Measurements from ENCODE around the gene RPL7A.

The RPL7A gene

GRCh38 chr9:133348718-133349573 is 928 bp downstream of the RPL7A start:
- Histone ChIP-seq H3K9me3 (ENCODE audit: control insufficient read depth, insufficient read depth, low read length) (no peaks in the 10 kb centered on the region), H3K4me1 (ENCODE audit: insufficient read depth, low read length) (peaks cover 4% of the 10 kb centered on the region; the same call in 1 of the 2 replicates), H3K36me3 (ENCODE audit: insufficient read depth, low read length) (peaks cover 39% of the 10 kb centered on the region)

DNA sequence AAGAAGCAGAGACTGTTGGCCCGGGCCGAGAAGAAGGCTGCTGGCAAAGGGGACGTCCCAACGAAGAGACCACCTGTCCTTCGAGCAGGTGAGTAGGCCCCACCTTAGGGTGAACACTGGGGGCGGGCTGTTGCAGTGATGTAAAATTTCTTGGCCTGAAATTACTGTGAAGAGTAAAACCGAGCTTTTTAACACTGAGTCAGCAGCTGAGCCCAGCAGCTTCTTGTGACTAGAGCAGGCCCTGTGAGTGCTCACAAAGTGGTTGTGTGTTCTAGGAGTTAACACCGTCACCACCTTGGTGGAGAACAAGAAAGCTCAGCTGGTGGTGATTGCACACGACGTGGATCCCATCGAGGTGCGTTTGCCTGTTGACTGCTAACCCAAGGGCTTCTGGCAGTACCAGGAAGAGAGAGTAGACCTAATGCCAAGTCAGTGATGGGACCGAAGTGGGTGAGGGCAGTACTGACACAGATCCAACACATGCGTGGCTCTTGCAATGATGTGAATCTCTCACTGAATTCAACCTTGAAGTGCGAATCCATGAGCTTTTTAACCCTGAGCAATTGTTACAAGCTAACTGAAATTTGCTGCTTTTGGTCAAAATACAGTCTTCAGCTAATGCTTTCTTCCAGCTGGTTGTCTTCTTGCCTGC is 2.1 kb downstream of the RPL7A start:
- peaks cover 36% of the 10 kb centered on the region for H3K36me3 ChIP-seq (ENCODE audit: insufficient read depth, low read length)
- H3K9me3 ChIP-seq (ENCODE audit: control insufficient read depth, insufficient read depth, low read length) = no peaks in the 10 kb centered on the region
- no peak overlapping the region for H3K9ac ChIP-seq (ENCODE audit: low read depth, low read length)
- H3K4me1 ChIP-seq (ENCODE audit: insufficient read depth, low read length) = peaks cover 4% of the 10 kb centered on the region; the same call in 1 of the 2 replicates

More at GRCh38 chr9:133348718-133349573, 928 bp downstream of the RPL7A start:
- peak overlapping the region; percentile 100 for H3K9ac ChIP-seq (ENCODE audit: low read depth, low read length)

DNA sequence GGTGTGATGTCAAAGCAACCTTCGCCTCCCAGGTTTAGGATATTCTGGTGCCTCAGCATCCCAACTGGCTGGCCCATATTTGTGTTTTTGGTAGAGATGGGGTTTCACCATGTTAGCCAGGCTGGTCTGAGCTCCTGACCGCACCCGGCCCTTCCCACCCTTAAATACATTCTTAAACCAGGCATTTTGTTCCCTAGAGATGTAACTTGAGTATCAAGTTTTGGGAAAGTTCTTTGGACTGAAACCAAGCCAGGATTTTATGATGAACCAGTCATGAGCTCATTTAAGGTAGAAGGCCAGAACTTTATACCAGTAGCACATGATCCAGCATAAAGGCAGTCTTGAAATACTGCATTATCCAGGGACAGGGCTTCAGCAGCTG is 3.5 kb downstream of the RPL7A start:
- Histone ChIP-seq H3K9ac (ENCODE audit: low read depth, low read length) (no peak overlapping the region), H3K36me3 (ENCODE audit: insufficient read depth, low read length) (peaks cover 29% of the 10 kb centered on the region), H3K4me1 (ENCODE audit: insufficient read depth, low read length) (peaks cover 1% of the 10 kb centered on the region; the same call in 1 of the 2 replicates), H3K9me3 (ENCODE audit: control insufficient read depth, insufficient read depth, low read length) (no peaks in the 10 kb centered on the region)

DNA sequence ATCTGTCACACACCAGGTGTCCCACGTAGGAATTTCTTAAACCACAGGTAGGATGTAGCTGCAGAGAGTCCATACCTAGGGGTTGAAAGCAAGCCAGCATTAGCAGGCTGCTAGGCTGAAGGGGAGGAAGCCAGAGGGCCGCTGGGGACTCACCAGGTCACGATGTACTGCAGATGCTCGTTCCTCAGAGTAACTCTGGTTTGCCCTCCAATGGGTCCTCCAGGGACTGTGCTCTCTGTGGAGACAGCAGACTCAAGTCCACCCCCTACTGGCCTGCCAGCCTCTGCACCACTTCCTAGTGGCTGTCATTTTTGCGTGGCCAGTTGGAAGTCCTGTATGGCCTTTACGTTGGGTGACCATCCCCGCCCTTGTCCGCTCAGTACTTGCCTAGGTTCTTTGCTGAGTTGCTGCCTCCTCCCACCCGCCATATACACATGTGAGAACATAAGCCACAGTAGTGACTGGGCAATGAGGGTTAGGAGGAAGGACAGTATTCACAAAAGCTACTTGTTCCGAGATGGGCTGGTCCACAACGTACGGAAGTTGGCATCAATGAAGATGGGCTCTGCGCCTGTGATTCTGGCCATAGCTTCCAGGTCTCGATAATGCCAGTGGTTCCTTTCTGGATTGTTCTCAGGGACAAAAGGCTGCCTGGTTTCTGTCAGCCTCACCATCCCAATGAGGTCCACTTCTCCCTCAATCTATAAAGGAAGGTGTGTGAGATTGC is 4.1 kb downstream of the RPL7A start:
- H3K9me3 ChIP-seq (ENCODE audit: control insufficient read depth, insufficient read depth, low read length) = no peaks in the 10 kb centered on the region
- H3K36me3 ChIP-seq (ENCODE audit: insufficient read depth, low read length) = peaks cover 29% of the 10 kb centered on the region
- H3K9ac ChIP-seq (ENCODE audit: low read depth, low read length) = no peak overlapping the region
- no peaks in the 10 kb centered on the region for H3K4me1 ChIP-seq (ENCODE audit: insufficient read depth, low read length)

DNA sequence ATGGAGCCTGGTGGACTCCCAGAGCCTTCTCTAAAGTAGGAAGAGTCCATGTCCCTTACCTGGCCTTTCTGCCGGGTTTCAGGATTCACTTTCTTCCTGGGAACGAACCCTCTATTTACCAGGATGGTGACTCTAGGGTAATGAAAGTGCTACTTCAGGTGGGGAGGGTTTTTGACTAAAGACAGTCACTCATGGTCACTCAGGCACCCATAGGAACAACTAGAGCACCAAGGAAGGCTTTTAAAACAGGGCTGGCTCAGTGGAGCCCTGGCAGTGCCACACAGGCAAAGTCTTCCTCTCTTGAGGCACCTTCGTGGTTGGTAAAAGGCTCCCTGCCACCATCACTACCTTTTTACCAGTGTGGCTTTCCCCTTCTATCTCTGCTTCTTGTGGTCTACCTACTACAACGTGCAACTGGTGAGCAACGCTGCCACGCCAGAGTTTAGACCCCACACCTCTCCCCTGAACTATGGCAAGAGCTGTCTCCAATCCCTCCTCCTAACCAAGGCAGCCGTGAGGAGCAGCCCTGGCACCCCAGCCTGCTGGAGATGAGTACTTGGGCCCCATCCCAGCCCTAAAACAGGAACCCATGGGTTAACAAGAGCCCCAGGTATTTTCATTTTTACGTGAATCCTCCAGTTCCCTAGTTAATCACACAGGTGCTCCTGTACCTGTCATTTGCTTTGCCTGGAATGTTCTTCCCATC is 4.8 kb downstream of the RPL7A start:
- Histone ChIP-seq H3K9ac (ENCODE audit: low read depth, low read length) (no peak overlapping the region), H3K9me3 (ENCODE audit: control insufficient read depth, insufficient read depth, low read length) (no peaks in the 10 kb centered on the region), H3K36me3 (ENCODE audit: insufficient read depth, low read length) (peaks cover 29% of the 10 kb centered on the region), H3K4me1 (ENCODE audit: insufficient read depth, low read length) (no peaks in the 10 kb centered on the region)

GRCh38 chr9:133353548-133353947 is 5.5 kb downstream of the RPL7A start:
- peaks cover 29% of the 10 kb centered on the region for H3K36me3 ChIP-seq (ENCODE audit: insufficient read depth, low read length)
- no peaks in the 10 kb centered on the region for H3K9me3 ChIP-seq (ENCODE audit: control insufficient read depth, insufficient read depth, low read length)
- no peaks in the 10 kb centered on the region for H3K4me1 ChIP-seq (ENCODE audit: insufficient read depth, low read length)
- H3K9ac ChIP-seq (ENCODE audit: low read depth, low read length) = no peak overlapping the region

- Histone ChIP-seq H3K9ac (ENCODE audit: low read depth, low read length) (no peak overlapping the region), H3K36me3 (ENCODE audit: insufficient read depth, low read length) (peaks cover 20% of the 10 kb centered on the region), H3K9me3 (ENCODE audit: control insufficient read depth, insufficient read depth, low read length) (no peaks in the 10 kb centered on the region), H3K4me1 (ENCODE audit: insufficient read depth, low read length) (no peaks in the 10 kb centered on the region)
Measured at GRCh38 chr9:133354766-133355165, 6.7 kb downstream of the RPL7A start.

DNA sequence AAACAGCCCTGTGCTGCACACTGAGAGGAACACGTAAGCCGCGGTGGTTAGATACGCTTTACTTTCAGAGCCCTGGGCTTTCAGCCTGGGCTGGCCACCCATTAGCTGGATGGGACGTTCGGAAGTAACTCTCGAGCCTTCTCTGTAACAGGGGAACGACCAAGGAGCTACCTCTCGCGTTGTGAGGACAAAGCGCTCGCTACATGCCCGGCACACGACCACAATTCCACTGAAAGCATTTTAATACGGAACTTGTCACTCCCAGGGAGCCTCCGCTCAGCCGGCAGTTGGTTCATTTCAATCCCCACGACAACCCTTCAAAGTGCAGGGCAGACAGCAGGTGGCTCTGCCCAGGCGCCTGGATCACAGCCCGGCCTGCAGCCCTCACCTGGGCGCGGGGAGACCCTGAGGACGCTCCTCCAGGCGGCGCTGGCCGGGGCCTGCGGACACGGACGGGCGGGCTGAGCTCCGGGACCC is 7.9 kb downstream of the RPL7A start:
- H3K9ac ChIP-seq (ENCODE audit: low read depth, low read length) = peak overlapping the region; percentile 84
- H3K36me3 ChIP-seq (ENCODE audit: insufficient read depth, low read length) = peaks cover 8% of the 10 kb centered on the region
- no peaks in the 10 kb centered on the region for H3K9me3 ChIP-seq (ENCODE audit: control insufficient read depth, insufficient read depth, low read length)
- no peaks in the 10 kb centered on the region for H3K4me1 ChIP-seq (ENCODE audit: insufficient read depth, low read length)

- Histone ChIP-seq H3K36me3 (ENCODE audit: insufficient read depth, low read length) (peaks cover 11% of the 10 kb centered on the region), H3K4me1 (ENCODE audit: insufficient read depth, low read length) (no peaks in the 10 kb centered on the region), H3K9me3 (ENCODE audit: control insufficient read depth, insufficient read depth, low read length) (no peaks in the 10 kb centered on the region)
Measured at GRCh38 chr9:133356391-133357091, 8.5 kb downstream of the RPL7A start, which contains the start of the genes SURF1 and SURF2. Gene SURF1, minus strand, starts transcription at chr9:133356487. Its CDS starts 34 bp downstream, at chr9:133356453. Gene SURF2, plus strand, starts transcription at chr9:133356550. Its CDS starts 43 bp downstream, at chr9:133356593.

DNA sequence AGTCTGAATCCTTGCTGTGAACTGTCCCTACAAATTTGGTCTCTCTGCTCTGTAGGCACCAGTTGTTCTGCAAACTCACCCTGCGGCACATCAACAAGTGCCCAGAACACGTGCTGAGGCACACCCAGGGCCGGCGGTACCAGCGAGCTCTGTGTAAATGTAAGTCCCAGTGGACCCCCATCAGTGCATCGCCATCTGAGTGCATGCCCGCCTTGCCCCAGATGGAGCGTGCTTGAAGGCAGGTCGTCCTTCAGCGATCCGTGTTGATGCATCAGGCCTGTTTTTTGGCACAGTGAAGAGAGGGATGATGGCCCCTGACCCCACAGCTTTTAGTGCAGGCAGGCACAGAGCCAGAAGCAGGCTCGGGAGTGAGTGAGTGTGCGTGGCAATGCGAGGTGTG is 9.6 kb downstream of the RPL7A start:
- no peaks in the 10 kb centered on the region for H3K9me3 ChIP-seq (ENCODE audit: control insufficient read depth, insufficient read depth, low read length)
- no peak overlapping the region for H3K9ac ChIP-seq (ENCODE audit: low read depth, low read length)
- H3K4me1 ChIP-seq (ENCODE audit: insufficient read depth, low read length) = no peaks in the 10 kb centered on the region
- H3K36me3 ChIP-seq (ENCODE audit: insufficient read depth, low read length) = peaks cover 10% of the 10 kb centered on the region

More at GRCh38 chr9:133356391-133357091, 8.5 kb downstream of the RPL7A start, which contains the start of the genes SURF1 and SURF2:
- H3K9ac ChIP-seq (ENCODE audit: low read depth, low read length) = peak within 1 kb of the TSS; percentile 84

DNA sequence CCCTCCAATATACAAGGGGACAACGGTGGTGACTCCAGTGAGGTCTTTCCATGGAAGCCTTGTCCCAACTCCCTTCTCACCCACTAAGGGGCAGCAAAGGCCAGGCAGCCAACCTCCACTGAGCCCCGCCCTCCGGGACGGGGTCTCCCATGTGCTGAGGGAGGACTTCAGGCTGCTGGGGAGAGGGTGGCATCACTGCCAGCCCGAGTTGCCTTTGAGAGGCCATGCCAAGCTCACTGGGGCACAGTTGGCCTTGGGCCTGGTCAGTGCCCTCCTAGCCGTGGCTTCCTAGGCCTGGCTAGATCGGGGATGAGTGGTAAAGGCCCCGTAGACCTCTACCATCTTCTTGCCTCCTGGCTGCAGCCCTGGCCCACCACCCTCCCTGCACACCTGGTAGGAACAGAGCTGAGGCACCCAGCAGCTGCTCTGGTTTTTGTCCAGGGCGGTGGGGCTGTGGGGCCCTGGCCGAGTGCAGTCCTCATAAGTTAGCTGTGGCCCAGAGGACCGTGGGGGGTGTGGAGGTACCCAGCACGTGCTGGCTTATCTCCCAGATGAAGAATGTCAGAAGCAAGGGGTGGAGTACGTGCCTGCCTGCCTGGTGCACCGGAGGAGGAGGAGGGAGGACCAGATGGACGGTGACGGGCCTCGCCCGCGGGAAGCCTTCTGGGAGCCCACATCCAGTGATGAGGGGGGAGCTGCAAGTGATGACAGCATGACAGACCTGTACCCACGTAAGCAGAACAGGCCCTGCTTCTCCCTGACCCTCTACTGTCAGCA is 11.6 kb downstream of the RPL7A start:
- Histone ChIP-seq H3K36me3 (ENCODE audit: insufficient read depth, low read length) (peaks cover 10% of the 10 kb centered on the region), H3K4me1 (ENCODE audit: insufficient read depth, low read length) (no peaks in the 10 kb centered on the region), H3K9ac (ENCODE audit: low read depth, low read length) (no peak overlapping the region), H3K9me3 (ENCODE audit: control insufficient read depth, insufficient read depth, low read length) (no peaks in the 10 kb centered on the region)

DNA sequence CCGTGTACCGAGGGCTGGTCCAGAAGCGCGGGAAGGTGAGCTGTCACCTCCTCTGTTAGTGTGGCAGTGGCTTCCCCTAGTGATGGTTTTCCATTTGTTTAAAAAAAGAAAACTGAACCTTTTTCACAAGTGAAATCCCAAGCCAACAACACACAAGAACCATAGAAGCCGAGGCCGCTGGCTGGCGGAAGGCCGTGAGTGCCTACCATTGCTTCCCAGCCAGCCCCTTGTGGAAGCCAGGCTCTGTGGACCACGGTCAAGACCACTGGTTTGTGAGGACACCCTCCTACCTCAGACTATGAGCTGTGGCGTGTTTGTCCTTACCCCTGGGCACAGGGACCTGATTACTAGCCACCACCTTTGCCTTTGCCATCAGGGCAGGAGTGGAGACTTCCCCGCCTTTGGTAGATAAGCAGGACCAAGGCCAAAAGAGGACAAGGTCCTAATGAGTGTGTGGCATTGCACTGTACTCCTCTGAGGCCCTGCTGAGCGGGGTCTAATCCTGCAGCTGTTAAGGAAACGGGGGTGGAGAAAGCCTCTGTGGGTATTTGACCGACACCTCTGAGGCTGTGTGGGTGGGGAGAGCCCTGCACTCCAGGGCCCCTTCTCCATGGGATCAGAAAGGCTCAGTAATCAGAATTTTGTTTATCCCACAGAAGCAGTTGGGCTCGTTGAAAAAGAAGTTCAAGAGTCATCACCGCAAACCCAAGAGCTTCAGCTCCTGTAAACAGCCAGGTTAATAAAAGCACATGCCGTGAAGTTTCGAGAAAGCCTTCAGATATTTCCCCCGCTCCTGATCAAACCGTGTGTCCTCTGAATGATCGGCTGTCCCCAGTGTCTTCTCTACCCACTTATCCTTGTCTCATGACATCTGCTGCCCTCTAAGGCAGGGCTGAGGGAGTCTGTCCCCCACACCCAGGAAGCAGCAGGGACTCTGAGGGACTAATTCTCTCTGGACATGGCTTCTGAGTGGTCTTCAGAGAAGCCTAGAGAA is 12.7 kb downstream of the RPL7A start:
- no peaks in the 10 kb centered on the region for H3K9me3 ChIP-seq (ENCODE audit: control insufficient read depth, insufficient read depth, low read length)
- no peak overlapping the region for H3K9ac ChIP-seq (ENCODE audit: low read depth, low read length)
- no peaks in the 10 kb centered on the region for H3K4me1 ChIP-seq (ENCODE audit: insufficient read depth, low read length)
- H3K36me3 ChIP-seq (ENCODE audit: insufficient read depth, low read length) = peaks cover 16% of the 10 kb centered on the region
